GM20431 (cell line): Measurements from ENCODE around the gene TEKT4.
"Not testable (repeated sequence)": the region's sequence is repeated elsewhere in the genome, so short reads cannot be mapped to it uniquely, and the experiment has no call there.

Experiments used
- in situ Hi-C: fragments of 300-500 bp; cut with MseI, MboI; formaldehyde crosslinking; loops from one replicate; pipeline ENCODE4 v1.15.0; 2020; ENCODE audit warnings: low sequenced_read_pairs; ENCODE audit not compliant: unreplicated experiment

The TEKT4 gene

GRCh38 chr2:94875820-94876522 lies 4.7 kb downstream of the TEKT4 start:
- in situ Hi-C loops, result no loop called here

- in situ Hi-C loops, result no loop called here
Measured at GRCh38 chr2:94876523-94876863, 5.3 kb downstream of the TEKT4 start.

- in situ Hi-C loops, result no loop called here
Measured at GRCh38 chr2:94877129-94877528, 5.9 kb downstream of the TEKT4 start.

GRCh38 chr2:94878575-94878974 lies 7.3 kb downstream of the TEKT4 start:
- in situ Hi-C loops, result not testable (repeated sequence)

GRCh38 chr2:94879314-94879981 lies 8.2 kb downstream of the TEKT4 start:
- in situ Hi-C loops, result no loop called here

- in situ Hi-C loops, result no loop called here
Measured at GRCh38 chr2:94879982-94880377, 8.8 kb downstream of the TEKT4 start.

- in situ Hi-C loops, result no loop called here
Measured at GRCh38 chr2:94880507-94880906, 9.3 kb downstream of the TEKT4 start.

- in situ Hi-C loops, result no loop called here
Measured at GRCh38 chr2:94881070-94881469, 9.8 kb downstream of the TEKT4 start.

- in situ Hi-C loops, result no loop called here
Measured at GRCh38 chr2:94890234-94890633, 19.0 kb downstream of the TEKT4 start.

- in situ Hi-C loops, result not testable (repeated sequence)
Measured at GRCh38 chr2:94895273-94895672, 24.0 kb downstream of the TEKT4 start.

- in situ Hi-C loops, result not testable (repeated sequence)
Measured at GRCh38 chr2:94906976-94907375, 35.7 kb downstream of the TEKT4 start.

GRCh38 chr2:94923196-94923595 lies 52.0 kb downstream of the TEKT4 start:
- in situ Hi-C loops, result no loop called here

- in situ Hi-C loops, result not testable (repeated sequence)
Measured at GRCh38 chr2:94924999-94925398, 53.8 kb downstream of the TEKT4 start.
